GM21526 (cell line): ENCODE data around the gene PKHD1.

ENCODE experiments used
- ATAC-seq: cut with Tn5 transposase; IDR thresholded peaks from one replicate; pipeline ENCODE4 v1.9.1; 2021; ENCODE audit warnings: moderate library complexity; ENCODE audit not compliant: unreplicated experiment, low FRiP score

The PKHD1 gene

GRCh38 chr6:51648236-51648635 is 439.2 kb downstream of the PKHD1 start:
- ATAC-seq = no peak

GRCh38 chr6:51644426-51644825 is 443.0 kb downstream of the PKHD1 start:
- no peak for ATAC-seq

GRCh38 chr6:51640021-51640420 is 447.4 kb downstream of the PKHD1 start:
- ATAC-seq = no peak

- ATAC-seq = no peak
Observed at GRCh38 chr6:51633424-51633823, 454.0 kb downstream of the PKHD1 start.

- no peak for ATAC-seq
Observed at GRCh38 chr6:51630011-51630410, 457.4 kb downstream of the PKHD1 start.

GRCh38 chr6:51626391-51626790 is 461.0 kb downstream of the PKHD1 start:
- no peak for ATAC-seq

GRCh38 chr6:51625566-51625965 is 461.8 kb downstream of the PKHD1 start:
- ATAC-seq = no peak

- ATAC-seq = no peak
Observed at GRCh38 chr6:51620971-51621370, 466.4 kb downstream of the PKHD1 start.

GRCh38 chr6:51619042-51619799 is 468.2 kb downstream of the PKHD1 start:
- ATAC-seq = no peak

- ATAC-seq = no peak
Observed at GRCh38 chr6:51618563-51618962, 468.9 kb downstream of the PKHD1 start.

GRCh38 chr6:51617751-51618150 is 469.7 kb downstream of the PKHD1 start:
- no peak for ATAC-seq

- no peak for ATAC-seq
Observed at GRCh38 chr6:51616243-51616642, 471.2 kb downstream of the PKHD1 start.

- no peak for ATAC-seq
Observed at GRCh38 chr6:51614725-51615124, 472.7 kb downstream of the PKHD1 start.

- no peak for ATAC-seq
Observed at GRCh38 chr6:51613558-51613957, 473.9 kb downstream of the PKHD1 start.

- no peak for ATAC-seq
Observed at GRCh38 chr6:51608932-51609331, 478.5 kb downstream of the PKHD1 start.

GRCh38 chr6:51608383-51608782 is 479.0 kb downstream of the PKHD1 start:
- no peak for ATAC-seq

- no peak for ATAC-seq
Observed at GRCh38 chr6:51600514-51600913, 486.9 kb downstream of the PKHD1 start.

- ATAC-seq = no peak
Observed at GRCh38 chr6:51598171-51598570, 489.2 kb downstream of the PKHD1 start.

- ATAC-seq = no peak
Observed at GRCh38 chr6:51594981-51595380, 492.4 kb downstream of the PKHD1 start.

GRCh38 chr6:51585264-51585663 is 502.1 kb downstream of the PKHD1 start:
- ATAC-seq = no peak

- no peak for ATAC-seq
Observed at GRCh38 chr6:51584163-51584562, 503.2 kb downstream of the PKHD1 start.

- no peak for ATAC-seq
Observed at GRCh38 chr6:51578994-51579393, 508.4 kb downstream of the PKHD1 start.

GRCh38 chr6:51578362-51578761 is 509.1 kb downstream of the PKHD1 start:
- no peak for ATAC-seq
